Measurements from ENCODE around the gene PLEKHG3. TPM values are rescaled to one million over a fixed set of nuclear protein-coding genes. Genes with fewer than 3 reads are reported as not detected.

Gene PLEKHG3
- total and polyA plus RNA-seq, 2 donors (not counting 1 experiment from before 2014, with no cell fraction given) = 0.17 to 3.0 TPM

DNA sequence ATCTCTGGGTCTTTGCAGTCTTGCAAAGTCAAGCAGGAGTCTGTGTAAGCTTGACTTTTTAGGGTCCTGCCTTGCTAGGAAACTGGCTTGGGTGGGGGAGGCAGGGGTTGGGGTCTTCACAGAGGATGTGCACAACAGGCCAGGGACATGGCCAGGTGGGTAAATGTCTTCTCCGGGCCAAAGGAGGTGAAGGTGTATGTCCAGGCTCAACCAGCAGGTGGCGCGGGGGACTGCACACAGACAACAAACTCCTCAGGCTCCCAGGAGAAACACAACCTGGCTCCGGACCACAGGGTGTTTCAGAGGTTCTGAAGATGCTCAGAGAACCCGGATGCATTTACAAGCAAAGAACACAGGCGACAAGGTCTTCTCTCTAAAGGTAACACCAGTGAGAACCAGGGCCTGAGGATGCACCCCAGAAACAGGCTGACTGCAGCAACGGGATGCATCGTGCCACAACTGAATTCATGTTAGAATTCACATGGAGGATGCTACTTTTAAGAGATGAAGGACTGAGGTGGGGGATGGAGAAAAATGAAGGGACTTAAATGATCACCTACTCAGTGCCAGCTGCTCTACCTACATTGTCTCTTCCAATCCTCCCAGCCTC is 56.0 kb downstream of the PLEKHG3 start:
- Histone ChIP-seq H3K79me2 (ENCODE audit: control insufficient read depth, insufficient read depth, low read length) (no peaks in the 10 kb centered on the region), H3K27ac (ENCODE audit: insufficient read depth, low read length) (no peak overlapping the region), H4K20me1 (ENCODE audit: control insufficient read depth, extremely low read depth, insufficient read depth, low read length) (no peaks in the 10 kb centered on the region), H3K4me1 (ENCODE audit: control insufficient read depth, extremely low read depth, insufficient read depth, low read length) (peaks cover 34% of the 10 kb centered on the region), H2AFZ (ENCODE audit: low read length) (no peak overlapping the region), H3K4me2 (ENCODE audit: extremely low read depth, insufficient read depth, low read length) (no peak overlapping the region), H3K36me3 (ENCODE audit: control insufficient read depth, insufficient read depth, low read length) (no peaks in the 10 kb centered on the region), H3K4me3 (replicated peaks in 1 of 4; ENCODE audit: control extremely low read depth in 1 of 4, insufficient read depth in 1 of 4, low read depth in 3 of 4, low read length in 4 of 4) (no peak overlapping the region), H3K9ac (ENCODE audit: insufficient read depth, low read length) (no peak overlapping the region), H3K27me3 (ENCODE audit: control insufficient read depth, insufficient read depth, low read length) (no peaks in the 10 kb centered on the region), H3K9me3 (ENCODE audit: control insufficient read depth, insufficient read depth, low read depth, low read length) (no peaks in the 10 kb centered on the region)
- peak; percentile 11 to 34 for DNase-seq (ENCODE audit: low read depth in 2 of 2)
- TF ChIP-seq EZH2 (IDR thresholded peaks at IDR 0.05; ENCODE audit: low read length, missing control alignments) = no peak
- TF ChIP-seq, protein P1, sequence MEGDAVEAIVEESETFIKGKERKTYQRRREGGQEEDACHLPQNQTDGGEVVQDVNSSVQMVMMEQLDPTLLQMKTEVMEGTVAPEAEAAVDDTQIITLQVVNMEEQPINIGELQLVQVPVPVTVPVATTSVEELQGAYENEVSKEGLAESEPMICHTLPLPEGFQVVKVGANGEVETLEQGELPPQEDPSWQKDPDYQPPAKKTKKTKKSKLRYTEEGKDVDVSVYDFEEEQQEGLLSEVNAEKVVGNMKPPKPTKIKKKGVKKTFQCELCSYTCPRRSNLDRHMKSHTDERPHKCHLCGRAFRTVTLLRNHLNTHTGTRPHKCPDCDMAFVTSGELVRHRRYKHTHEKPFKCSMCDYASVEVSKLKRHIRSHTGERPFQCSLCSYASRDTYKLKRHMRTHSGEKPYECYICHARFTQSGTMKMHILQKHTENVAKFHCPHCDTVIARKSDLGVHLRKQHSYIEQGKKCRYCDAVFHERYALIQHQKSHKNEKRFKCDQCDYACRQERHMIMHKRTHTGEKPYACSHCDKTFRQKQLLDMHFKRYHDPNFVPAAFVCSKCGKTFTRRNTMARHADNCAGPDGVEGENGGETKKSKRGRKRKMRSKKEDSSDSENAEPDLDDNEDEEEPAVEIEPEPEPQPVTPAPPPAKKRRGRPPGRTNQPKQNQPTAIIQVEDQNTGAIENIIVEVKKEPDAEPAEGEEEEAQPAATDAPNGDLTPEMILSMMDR (conservative IDR thresholded peaks at IDR 0.05 in 1 of 2, IDR thresholded peaks at IDR 0.05 in 1 of 2; ENCODE audit: low read depth in 1 of 2, low read length in 2 of 2) = peak; percentile 49 to 69

DNA sequence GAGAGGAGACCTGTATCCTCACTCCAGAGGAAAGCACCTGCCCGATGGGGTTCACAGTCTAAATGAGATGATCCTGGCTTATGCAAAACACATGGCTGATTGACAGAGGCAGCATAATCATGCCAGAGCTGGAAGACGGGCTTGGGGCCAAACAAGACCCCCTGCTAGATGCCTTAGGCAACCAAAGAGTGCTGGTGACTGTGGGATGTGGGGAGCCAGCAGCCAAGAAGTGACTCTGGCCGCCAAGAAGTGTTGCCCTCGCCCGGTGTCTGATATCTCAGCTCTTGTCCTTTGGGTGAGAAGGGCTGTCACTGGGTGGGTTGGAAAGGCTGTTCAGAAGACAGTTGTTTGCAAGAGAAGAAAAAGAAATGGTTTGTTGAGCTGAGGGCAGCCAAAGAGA is 56.7 kb downstream of the PLEKHG3 start:
- H3K79me2 ChIP-seq (ENCODE audit: control insufficient read depth, insufficient read depth, low read length) = no peaks in the 10 kb centered on the region
- peaks cover 34% of the 10 kb centered on the region for H3K4me1 ChIP-seq (ENCODE audit: control insufficient read depth, extremely low read depth, insufficient read depth, low read length)
- H3K9ac ChIP-seq (ENCODE audit: insufficient read depth, low read length) = no peak overlapping the region
- no peak for DNase-seq (ENCODE audit: low read depth in 2 of 2)
- no peaks in the 10 kb centered on the region for H3K36me3 ChIP-seq (ENCODE audit: control insufficient read depth, insufficient read depth, low read length)
- H2AFZ ChIP-seq (ENCODE audit: low read length) = no peak overlapping the region
- no peak overlapping the region for H3K4me3 ChIP-seq (replicated peaks in 1 of 4; ENCODE audit: control extremely low read depth in 1 of 4, insufficient read depth in 1 of 4, low read depth in 3 of 4, low read length in 4 of 4)
- no peaks in the 10 kb centered on the region for H3K27me3 ChIP-seq (ENCODE audit: control insufficient read depth, insufficient read depth, low read length)
- no peak overlapping the region for H3K4me2 ChIP-seq (ENCODE audit: extremely low read depth, insufficient read depth, low read length)
- TF ChIP-seq, protein P1 (conservative IDR thresholded peaks at IDR 0.05 in 1 of 2, IDR thresholded peaks at IDR 0.05 in 1 of 2; ENCODE audit: low read depth in 1 of 2, low read length in 2 of 2) = no peak
- TF ChIP-seq EZH2 (IDR thresholded peaks at IDR 0.05; ENCODE audit: low read length, missing control alignments) = no peak
- H3K27ac ChIP-seq (ENCODE audit: insufficient read depth, low read length) = no peak overlapping the region
- H4K20me1 ChIP-seq (ENCODE audit: control insufficient read depth, extremely low read depth, insufficient read depth, low read length) = no peaks in the 10 kb centered on the region
- no peaks in the 10 kb centered on the region for H3K9me3 ChIP-seq (ENCODE audit: control insufficient read depth, insufficient read depth, low read depth, low read length)

DNA sequence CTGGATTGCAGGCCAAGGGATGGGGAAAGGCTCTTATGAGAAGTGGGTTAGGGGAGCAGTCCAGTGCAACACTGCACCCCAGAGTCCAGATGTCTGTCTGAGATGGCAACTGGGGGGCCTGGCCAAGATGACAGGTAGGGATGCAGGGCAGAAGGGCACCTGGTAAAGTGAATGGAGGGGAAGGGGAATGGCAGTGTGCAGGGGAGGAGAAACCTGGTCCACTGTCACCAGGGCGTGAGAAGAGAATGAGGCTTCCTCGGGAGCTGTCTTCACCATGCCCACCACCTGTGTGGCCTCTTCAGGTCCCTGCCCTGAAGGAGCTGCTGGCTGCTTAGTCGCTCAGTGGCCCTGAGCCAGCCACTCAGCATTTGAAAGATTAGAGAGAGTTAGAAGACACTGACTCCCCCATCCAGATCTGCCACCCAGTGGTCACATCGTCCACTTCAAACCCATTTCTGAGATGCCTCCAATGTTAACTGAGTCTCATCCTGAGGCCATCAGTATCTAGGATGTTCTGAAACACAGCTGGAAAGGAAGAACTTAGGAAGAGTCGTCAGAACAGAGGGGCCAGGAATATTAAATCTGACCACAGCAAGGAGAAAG is 57.3 kb downstream of the PLEKHG3 start:
- Histone ChIP-seq H3K4me1 (ENCODE audit: control insufficient read depth, extremely low read depth, insufficient read depth, low read length) (peaks cover 34% of the 10 kb centered on the region), H4K20me1 (ENCODE audit: control insufficient read depth, extremely low read depth, insufficient read depth, low read length) (no peaks in the 10 kb centered on the region), H3K4me2 (ENCODE audit: extremely low read depth, insufficient read depth, low read length) (peak overlapping the region; percentile 65), H2AFZ (ENCODE audit: low read length) (no peak overlapping the region), H3K9ac (ENCODE audit: insufficient read depth, low read length) (no peak overlapping the region), H3K27ac (ENCODE audit: insufficient read depth, low read length) (peak overlapping the region; percentile 9), H3K36me3 (ENCODE audit: control insufficient read depth, insufficient read depth, low read length) (no peaks in the 10 kb centered on the region), H3K27me3 (ENCODE audit: control insufficient read depth, insufficient read depth, low read length) (no peaks in the 10 kb centered on the region), H3K9me3 (ENCODE audit: control insufficient read depth, insufficient read depth, low read depth, low read length) (no peaks in the 10 kb centered on the region), H3K79me2 (ENCODE audit: control insufficient read depth, insufficient read depth, low read length) (no peaks in the 10 kb centered on the region), H3K4me3 (replicated peaks in 1 of 4; ENCODE audit: control extremely low read depth in 1 of 4, insufficient read depth in 1 of 4, low read depth in 3 of 4, low read length in 4 of 4) (no peak overlapping the region)
- no peak for TF ChIP-seq EZH2 (IDR thresholded peaks at IDR 0.05; ENCODE audit: low read length, missing control alignments)
- TF ChIP-seq, protein P1 (conservative IDR thresholded peaks at IDR 0.05 in 1 of 2, IDR thresholded peaks at IDR 0.05 in 1 of 2; ENCODE audit: low read depth in 1 of 2, low read length in 2 of 2) = no peak
- DNase-seq (ENCODE audit: low read depth in 2 of 2) = no peak

All from fibroblast of lung (primary cell).